ENCODE results near the gene SPRYD3. TPM values are rescaled to one million over a fixed set of nuclear protein-coding genes. Genes with fewer than 3 reads are reported as not detected.

SPRYD3 gene
- total and polyA plus RNA-seq, 2 of the 4 experiments (the other 2 are of a cell fraction): 25.6 to 27.8 TPM

DNA sequence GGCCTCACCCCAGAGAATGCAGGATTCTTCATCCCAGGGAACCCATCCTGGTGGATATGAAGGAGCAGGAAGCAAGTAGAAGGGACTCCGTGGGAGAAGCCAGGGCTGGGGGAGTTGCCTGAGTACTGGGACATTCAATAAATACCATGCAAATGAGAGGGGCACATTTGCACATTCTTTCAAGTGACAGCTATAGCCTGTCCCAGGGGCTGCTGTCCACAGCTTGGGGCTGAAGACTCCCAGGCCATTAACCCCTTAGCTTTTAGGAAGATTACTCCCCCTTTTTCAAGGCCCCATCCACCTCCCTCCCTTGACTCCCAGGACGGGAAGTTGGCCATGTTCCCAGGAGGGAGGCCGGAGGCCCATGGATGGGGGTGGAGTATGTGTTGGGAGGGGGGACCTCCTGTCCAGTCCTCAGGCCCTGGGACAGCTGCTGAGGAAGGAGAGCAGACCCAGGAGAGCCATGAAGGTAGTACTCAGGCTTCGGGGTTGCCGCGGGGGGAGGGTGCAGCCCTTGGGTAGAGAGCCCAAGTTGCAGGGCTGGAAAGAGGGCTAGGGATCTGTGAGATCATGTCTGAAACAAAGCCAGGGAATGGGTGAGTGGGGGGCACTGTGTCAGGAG, 30.3 kb downstream of the SPRYD3 start:
- Histone ChIP-seq H3K27ac (ENCODE audit: insufficient read depth, low read length) (peak overlapping the region; percentile 99), H2BK15ac (ENCODE audit: low read depth, low read length) (peak overlapping the region; percentile 97), H2BK20ac (ENCODE audit: low read depth, low read length) (peak overlapping the region; percentile 93), H4K8ac (ENCODE audit: low read depth in 2 of 2, low read length in 2 of 2) (peak overlapping the region; percentile 84 to 89), H3K27me3 (ENCODE audit: control insufficient read depth, insufficient read depth, low read length) (no peaks in the 10 kb centered on the region), H2BK5ac (ENCODE audit: low read depth, low read length, poor library complexity, severe bottlenecking) (peak overlapping the region; percentile 99), H3K4ac (ENCODE audit: low read depth, low read length) (peak overlapping the region; percentile 100), H3K79me1 (ENCODE audit: low read depth in 1 of 2, low read length in 2 of 2) (peaks cover 15 to 83% of the 10 kb centered on the region in 2 experiments; a peak in 3 of 4 replicates), H3K56ac (ENCODE audit: extremely low read depth, insufficient read depth, low read length) (peak overlapping the region; percentile 87), H3K14ac (replicated peaks; ENCODE audit: low read depth, low read length) (peak overlapping the region; percentile 98), H2BK120ac (ENCODE audit: low read depth, low read length) (peak overlapping the region; percentile 99), H2AFZ (replicated peaks; ENCODE audit: low read length, poor library complexity) (peak overlapping the region; percentile 90), H2AK9ac (replicated peaks; ENCODE audit: low read depth, low read length, poor library complexity) (peak overlapping the region; percentile 100), H3K9me3 (ENCODE audit: control insufficient read depth, insufficient read depth, low read length) (no peaks in the 10 kb centered on the region), H3K18ac (ENCODE audit: low read depth, low read length) (peak overlapping the region; percentile 96), H3K9ac (ENCODE audit: low read depth, low read length) (peak overlapping the region; percentile 87), H4K91ac (ENCODE audit: insufficient read depth, low read depth, low read length) (peak overlapping the region; percentile 99), H3K36me3 (ENCODE audit: control insufficient read depth, insufficient read depth, low read length) (peaks cover 15% of the 10 kb centered on the region; the same call in 1 of the 2 replicates), H3K4me1 (ENCODE audit: control insufficient read depth, insufficient read depth, low read length) (peaks cover 52% of the 10 kb centered on the region), H4K20me1 (ENCODE audit: insufficient read depth, low read length) (peaks cover 22% of the 10 kb centered on the region), H3K9me1 (ENCODE audit: insufficient read depth, low read length) (peaks cover 35% of the 10 kb centered on the region), H3K4me3 (ENCODE audit: insufficient read depth, low read depth, low read length) (peak overlapping the region; percentile 57), H4K5ac (ENCODE audit: low read depth, low read length) (peak overlapping the region; percentile 98), H3K4me2 (ENCODE audit: low read depth, low read length) (peak overlapping the region; percentile 67), H3K23ac (ENCODE audit: low read depth, low read length) (peak overlapping the region; percentile 80), H2AK5ac (ENCODE audit: low read depth, low read length) (peak overlapping the region; percentile 100)
- in situ Hi-C loops (cut with MboI; ENCODE audit: low sequenced_read_pairs) (no loop called here), intact Hi-C loops (cut with micrococcal nuclease) (no loop called here), dilution Hi-C loops (cut with HindIII; ENCODE audit: low sequenced_read_pairs, unreplicated experiment) (no loop called here)
- DNase-seq: peak; percentile 62
- BruUV-seq (replicated peaks): no TSS peak
- 0% methylated on average over 1 of the region's 6 CpGs; no CpG with 5 or more reads in 1 of the 2 experiments for WGBS, 2 experiments (ENCODE audit: extremely low coverage in 2 of 2, insufficient read length in 1 of 2)
- TF ChIP-seq FOS (IDR thresholded peaks at IDR 0.05; ENCODE audit: low read depth, low read length) (no peak), MAZ (IDR thresholded peaks at IDR 0.05; ENCODE audit: borderline replicate concordance, low read depth, low read length) (peak; percentile 71; the same call in 1 of the 2 replicates), MXI1 (IDR thresholded peaks at IDR 0.05; ENCODE audit: borderline replicate concordance, low read depth, low read length) (no peak), RAD21 (IDR thresholded peaks at IDR 0.05; ENCODE audit: low read length) (no peak), NFE2L2 (IDR thresholded peaks at IDR 0.05; ENCODE audit: low read depth, low read length) (no peak), BHLHE40 (IDR thresholded peaks at IDR 0.05; ENCODE audit: low read depth, low read length) (no peak)
- POLR2A ChIA-PET (ENCODE audit: unreplicated experiment): interaction anchor here (0.5 to 2.1 kb wide), 2 partner anchors 30 to 131 kb away, joined by 4 to 7 read pairs; partner anchors contain the start of genes SPRYD3 and ZNF740
- CTCF ChIA-PET: interaction anchor here (0.5 to 2.4 kb wide), 3 partner anchors 50 to 149 kb away, joined by 5 to 6 read pairs (median 5); no protein-coding TSS in a partner anchor
- ATAC-seq (ENCODE audit: low read depth): peak; percentile 0; the same call in 1 of the 2 replicates

All from IMR-90 (cell line).